C4-2B (cell line): Measurements from ENCODE around the gene CHM.

Experiments used
- CTCF ChIP-seq: fragments of 450-650 bp; conservative IDR thresholded peaks from 2 replicates; pipeline ENCODE4 v1.5.1; 2017; ENCODE audit warnings: mild to moderate bottlenecking
- ZFX ChIP-seq: fragments of 450-650 bp; IDR thresholded peaks from 2 replicates; pipeline ENCODE4 v1.6.1; 2017

GRCh38 chrX:85836868-85837267 is 210.5 kb downstream of the CHM start:
- TF ChIP-seq CTCF (no peak), ZFX (no peak)
